NCI-H345 (cell line): ENCODE results near the gene PMPCB.
A peak's percentile ranks its signal among the peaks of the same experiment; 100 is the strongest.
"Not testable (repeated sequence)": the region's sequence is repeated elsewhere in the genome, so short reads cannot be mapped to it uniquely, and the experiment has no call there.

Experiments
- DNase-seq: peaks from one replicate; lab custom pipeline; 2025; lab: John Stamatoyannopoulos, UW

PMPCB gene, protein sequence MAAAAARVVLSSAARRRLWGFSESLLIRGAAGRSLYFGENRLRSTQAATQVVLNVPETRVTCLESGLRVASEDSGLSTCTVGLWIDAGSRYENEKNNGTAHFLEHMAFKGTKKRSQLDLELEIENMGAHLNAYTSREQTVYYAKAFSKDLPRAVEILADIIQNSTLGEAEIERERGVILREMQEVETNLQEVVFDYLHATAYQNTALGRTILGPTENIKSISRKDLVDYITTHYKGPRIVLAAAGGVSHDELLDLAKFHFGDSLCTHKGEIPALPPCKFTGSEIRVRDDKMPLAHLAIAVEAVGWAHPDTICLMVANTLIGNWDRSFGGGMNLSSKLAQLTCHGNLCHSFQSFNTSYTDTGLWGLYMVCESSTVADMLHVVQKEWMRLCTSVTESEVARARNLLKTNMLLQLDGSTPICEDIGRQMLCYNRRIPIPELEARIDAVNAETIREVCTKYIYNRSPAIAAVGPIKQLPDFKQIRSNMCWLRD

DNA sequence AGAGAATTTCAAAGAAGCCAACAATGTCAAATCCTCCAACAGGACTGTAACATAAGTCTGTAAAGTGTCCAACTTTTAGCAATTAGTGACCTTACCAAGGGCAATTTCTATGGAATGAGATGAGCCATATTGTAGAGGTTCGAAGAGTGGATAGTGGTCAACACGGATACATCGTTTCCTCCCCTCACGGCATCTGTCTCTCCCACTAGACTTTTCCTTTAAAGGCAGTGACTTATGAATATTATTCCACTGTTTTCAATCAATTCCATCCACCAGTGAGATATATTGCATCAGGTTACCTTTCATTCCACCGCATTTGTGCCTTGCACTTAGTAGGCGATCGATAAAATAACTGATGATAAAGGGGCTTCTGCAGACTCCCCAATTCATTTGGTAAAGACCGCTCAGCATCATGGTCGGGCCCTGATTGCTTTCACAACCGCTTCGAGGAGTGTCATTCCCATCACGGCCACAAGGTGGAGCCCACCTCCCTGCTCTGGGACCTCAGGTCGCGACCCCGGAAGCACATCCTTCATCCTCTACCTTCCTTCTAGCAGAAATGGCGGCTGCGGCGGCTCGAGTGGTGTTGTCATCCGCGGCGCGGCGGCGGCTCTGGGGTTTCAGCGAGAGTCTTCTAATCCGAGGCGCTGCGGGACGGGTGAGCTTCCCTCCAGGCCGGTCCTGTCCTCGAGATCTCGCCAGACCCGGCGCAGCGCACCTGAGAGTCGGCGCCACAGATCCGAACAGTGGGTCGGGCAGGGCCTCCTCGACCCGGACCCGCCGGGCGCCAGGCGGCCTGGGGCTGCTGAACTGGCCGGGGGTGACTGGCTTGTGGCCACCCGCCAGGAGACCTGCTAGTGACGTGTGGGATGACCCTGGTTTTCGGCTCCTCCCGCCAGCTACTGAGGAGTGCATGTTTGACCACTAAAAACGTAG, at the start of gene PMPCB:
Gene PMPCB, plus strand, starts transcription at position 535 of the 936 bp plus-strand sequence. Its CDS starts 25 bp downstream, at position 560.
- peak; percentile 95 for DNase-seq

- DNase-seq = not testable (repeated sequence)
Observed at GRCh38 chr7:103253699-103254506, 43.3 kb upstream of the PMPCB start.

DNA sequence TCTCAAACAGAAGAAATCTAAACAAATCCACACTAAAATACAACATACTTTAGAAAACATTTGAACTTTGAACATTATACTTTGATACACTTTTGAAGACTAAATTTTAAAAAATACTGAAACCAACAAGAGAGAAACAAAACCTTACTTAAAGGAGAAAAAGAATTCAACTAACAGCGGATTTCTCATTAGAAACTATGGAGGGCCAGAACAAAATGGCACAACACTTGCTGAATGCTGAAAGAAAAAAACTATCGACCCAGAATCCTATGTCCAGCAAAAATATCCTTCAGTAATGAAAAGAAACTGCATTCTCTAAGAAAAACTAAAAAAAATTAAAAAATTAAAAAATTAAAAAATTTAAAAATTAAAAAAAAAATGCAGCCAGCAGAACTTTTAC, 33.2 kb upstream of the PMPCB start:
- DNase-seq = not testable (repeated sequence)

DNA sequence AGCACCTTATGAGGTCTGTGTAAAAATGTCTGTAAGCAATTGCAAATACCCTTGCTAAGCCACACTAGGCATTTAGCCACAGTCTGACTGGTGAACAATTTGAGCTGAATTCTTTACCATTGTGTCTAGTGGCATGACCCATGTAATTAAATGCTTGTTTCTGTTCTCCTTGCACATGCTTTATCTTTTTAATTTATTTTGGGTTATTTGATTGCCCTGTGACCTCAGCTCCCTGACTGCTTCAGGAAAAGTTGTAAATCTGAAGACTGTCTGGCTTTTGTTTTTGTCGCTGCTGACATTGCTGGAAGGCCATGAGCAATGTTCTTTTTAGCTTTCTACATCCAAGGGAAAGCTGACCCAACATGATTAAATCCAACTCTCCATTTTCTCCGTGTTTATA, 31.0 kb upstream of the PMPCB start:
- not testable (repeated sequence) for DNase-seq

DNA sequence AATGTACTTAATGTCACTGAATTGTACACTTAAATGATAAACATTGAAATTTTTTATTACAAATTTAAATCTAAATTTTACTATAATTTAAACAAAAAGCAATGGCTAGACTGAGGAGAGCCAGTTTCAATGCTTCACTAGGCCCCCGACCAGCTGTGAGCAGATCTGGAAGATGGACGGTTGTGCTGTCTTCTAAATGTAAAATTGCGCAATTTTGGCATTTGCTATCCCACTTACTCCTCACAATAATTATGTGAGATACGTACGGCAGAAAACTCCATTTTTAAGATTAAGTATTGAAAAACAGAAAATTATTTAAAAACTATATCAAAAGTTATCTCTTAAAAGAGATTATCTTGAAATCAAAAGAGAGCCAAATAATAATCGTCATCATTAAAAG, 23.9 kb upstream of the PMPCB start:
- not testable (repeated sequence) for DNase-seq

GRCh38 chr7:103274867-103275266, 22.4 kb upstream of the PMPCB start:
- DNase-seq = not testable (repeated sequence)

GRCh38 chr7:103278195-103278594, 19.0 kb upstream of the PMPCB start:
- not testable (repeated sequence) for DNase-seq

DNA sequence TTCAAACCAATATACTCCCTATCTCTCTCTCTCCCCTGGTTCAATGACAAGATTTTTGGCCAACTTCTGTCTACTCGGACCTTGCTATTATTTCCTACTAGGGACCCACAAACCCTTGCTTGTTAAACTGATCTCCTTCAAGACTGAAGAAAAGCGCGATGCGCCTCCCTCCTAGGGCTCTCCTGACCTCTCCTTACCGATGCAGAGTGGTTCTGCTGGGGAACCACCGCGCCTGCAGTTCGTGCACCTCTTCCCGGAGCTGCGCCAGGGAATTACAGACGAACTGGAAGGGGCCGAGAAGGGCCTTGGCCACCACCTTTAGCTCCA, 17.6 kb upstream of the PMPCB start:
- not testable (repeated sequence) for DNase-seq

DNA sequence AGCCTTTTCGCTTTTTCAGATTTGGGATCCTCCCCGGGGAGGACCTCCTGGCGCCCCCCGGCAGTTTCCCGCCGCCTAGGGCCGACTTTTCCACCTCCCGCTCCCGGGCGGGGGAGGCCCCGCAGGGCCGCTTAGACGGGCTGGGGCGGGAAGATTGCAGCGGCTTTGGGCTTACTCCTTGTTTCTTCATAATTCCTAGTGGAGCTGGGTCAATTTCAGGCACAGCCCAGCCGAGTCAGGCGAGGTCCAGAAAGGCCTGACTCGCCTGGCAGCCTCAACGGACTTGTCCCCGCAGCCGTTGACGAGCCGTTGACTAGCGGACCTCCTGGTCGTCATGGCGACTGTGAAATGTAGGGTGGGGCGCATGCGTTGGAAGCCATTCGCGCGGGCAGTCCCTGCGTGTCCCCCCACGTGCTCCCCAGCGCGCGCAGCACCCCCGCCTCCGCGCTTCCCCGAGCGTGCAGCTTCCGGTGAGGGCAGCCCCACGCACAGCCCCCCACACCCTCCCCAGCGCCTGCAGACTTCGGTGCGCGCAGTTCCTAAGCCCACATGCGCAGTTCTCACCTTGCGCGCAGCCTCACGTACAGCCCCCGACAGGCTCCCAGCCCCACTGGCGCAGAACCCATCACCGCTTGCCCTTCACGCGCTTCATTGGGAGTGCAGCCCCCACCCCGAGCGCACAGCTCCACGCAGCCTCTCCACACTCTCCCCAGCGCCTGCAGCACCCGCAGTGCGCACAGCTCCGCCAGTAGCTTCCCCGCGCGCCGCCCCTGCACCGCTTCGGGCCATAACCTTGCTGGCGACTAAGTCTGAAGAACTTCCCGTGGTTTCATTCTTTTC, 17.1 kb upstream of the PMPCB start:
- peak; percentile 77 for DNase-seq

GRCh38 chr7:103280803-103281155, 16.5 kb upstream of the PMPCB start:
- DNase-seq = not testable (repeated sequence)

GRCh38 chr7:103282802-103283427, 14.3 kb upstream of the PMPCB start:
- not testable (repeated sequence) for DNase-seq

DNA sequence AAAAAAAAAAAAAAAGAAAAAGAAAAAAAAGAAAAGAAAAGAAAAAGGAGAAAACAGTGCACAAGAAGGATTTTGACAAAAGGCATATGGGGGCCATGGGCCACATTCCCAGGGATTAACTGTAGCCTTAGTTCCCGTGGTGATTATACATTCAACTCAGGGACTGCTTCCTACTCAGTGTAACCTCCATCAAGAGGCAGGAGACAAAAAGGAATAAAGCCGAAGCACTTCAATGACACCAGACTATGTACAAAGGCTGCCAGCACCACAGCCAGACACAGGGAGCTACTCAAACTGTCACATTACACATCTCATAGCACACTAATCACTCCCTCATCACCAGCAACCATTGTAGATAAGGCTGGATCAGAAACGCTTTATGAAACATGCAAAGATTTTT, 5.1 kb upstream of the PMPCB start:
- peak; percentile 9 for DNase-seq

DNA sequence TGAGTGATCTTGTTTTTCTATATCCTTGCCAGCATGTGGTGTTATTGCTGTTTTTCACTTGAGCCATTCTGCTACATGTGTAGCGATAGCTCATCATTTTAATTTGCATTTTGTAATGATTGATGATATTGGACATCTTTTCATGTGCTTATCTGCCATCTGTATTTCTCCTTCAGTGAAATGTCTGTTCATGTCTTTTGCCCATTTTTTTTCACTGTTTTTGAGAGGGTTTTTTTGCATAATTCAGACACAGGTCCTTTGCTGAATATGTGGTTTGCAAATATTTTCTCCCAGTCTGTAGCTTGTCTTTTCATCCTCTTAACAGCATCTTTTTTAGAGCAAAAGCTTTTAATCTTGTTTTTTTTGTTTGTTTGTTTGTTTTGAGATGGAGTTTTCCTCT, 3.7 kb upstream of the PMPCB start:
- DNase-seq = no peak

DNA sequence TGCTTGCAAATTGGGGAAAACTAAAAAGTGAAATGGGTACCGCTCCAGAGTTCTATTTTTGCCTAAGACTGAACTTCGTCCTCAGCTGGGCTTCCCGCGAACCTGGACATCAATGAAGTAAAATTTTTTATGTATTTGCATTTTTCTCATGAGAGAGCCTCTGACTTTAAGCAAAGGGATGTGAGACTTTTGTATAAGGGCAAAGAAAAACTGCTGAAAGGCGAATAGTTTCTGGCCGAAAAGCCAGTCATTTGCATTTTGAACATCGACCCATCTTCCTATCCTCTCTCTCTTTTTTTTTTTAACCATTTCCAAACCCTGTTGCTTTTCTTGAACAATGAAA, 573 bp downstream of the PMPCB start:
- no peak for DNase-seq

DNA sequence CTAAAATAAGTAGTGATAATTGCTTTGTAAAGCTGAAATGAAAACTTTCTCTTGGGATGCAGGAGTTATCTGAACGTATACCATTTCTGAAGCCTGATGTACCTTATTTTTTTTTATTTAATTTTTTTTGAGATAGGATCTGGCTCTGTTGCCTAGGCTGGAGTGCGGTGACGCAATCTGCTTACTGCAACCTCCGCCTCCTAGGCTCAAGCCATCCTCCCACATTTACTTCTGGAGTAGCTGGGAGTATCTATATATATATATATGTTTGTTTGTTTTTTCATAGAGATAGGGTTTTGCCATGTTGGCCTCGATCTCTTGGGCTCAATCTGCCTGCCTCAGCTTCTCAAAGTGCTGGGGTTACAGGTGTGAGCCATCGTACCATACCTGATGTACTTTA, 2.4 kb downstream of the PMPCB start:
- DNase-seq = no peak

DNA sequence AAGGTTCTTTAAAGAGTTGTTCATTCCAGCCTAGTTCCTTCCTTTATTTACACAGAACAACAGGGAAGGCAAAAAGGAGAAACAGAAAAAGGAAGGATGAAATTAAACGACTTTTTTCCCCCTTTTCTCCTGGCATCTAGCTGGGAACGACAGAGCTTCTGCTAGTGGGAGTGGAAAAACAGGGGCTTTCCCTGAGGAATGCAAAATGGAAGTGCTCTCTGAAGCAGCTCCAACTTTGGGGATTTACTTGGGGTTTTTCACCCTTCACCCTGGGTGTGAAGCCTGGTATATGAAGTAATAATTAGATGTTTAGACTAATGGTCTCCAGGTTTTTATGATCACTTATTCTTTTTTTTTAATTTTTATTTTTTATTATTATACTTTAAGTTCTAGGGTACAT, 4.2 kb downstream of the PMPCB start:
- DNase-seq = no peak

DNA sequence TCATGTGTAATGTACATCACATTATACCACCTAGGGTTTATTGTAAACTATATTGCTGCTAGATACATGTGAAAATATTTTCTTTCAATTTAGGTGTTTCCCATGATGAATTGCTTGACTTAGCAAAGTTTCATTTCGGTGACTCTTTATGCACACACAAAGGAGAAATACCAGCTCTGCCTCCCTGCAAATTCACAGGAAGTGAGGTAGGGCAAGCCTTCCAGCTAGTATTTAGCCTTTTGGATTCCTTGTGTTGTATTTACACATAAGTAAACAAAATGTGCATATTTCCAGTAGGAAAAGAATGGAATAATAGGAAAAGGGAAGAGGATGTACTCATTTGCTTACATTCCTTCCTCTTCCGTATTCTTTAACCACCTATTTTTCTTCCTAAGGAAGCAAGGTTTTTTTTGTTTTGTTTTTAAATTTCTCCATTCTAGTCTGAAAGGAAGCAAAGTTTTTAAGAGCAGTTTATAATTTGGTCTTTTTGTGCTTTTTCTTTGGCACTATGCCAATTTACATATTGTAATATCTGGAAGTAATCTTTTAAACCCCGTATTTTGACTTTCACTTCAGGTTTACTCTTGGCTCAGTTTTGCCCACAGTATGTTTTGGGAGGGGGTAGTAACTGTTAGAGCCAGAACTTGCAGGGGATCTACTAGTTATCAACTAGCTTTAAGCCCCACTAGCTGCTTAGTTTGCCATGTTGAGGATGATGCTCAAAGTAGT, 10.4 kb downstream of the PMPCB start:
- no peak for DNase-seq

- no peak for DNase-seq
Observed at GRCh38 chr7:103314852-103315251, 17.6 kb downstream of the PMPCB start.

DNA sequence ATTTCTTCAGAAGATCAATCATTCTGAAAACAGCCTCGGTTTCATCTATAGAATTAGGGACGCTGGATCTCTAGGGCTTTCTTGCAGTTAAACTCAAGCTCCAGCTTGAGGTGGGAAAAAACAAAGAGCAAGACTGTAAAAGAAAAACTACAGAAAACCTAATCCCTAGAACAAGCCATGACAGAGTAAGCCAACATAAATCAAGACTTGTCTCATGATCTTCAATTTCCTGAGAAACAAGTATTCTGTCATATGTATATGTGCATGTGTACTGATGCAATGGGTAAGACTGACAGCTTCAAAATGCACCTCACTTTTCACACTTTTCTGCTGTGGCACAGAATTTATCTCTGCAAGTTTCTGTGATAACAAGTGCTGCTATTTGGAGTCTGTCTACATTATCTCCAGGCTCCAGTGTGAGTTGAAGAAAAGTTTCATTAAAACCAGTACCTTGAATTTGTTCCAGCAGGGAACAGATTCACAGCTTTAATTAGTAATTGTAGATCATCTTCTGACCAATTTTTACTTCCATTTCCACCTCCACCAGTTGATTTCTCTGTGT, 19.2 kb downstream of the PMPCB start:
- DNase-seq = no peak

DNA sequence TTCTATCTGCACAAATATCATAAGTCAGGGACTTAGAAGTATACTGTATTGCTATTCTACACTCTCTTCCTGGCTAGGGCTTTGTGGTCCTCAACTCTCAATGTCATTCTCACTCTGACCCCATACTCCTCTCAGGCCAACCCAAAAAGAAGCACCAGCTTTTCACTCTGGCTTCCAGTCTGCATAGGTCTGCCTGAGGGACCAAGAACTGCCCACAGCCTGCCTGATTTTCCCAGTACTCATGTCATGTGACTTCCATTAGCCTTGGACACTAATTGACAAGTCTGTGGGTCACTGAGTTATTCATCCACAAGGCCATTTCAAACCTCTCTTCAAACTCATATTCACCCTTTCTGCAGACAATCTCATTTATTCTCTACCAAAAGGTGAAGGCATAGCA, 19.8 kb downstream of the PMPCB start:
- no peak for DNase-seq
